Keratinocyte (primary cell): ENCODE data around the gene GATA2. TPM values are rescaled to one million over a fixed set of nuclear protein-coding genes. Genes with fewer than 3 reads are reported as not detected.

Experiments used
- DNase-seq: peaks from one replicate; pipeline ENCODE4 v3.0.0-alpha.2; 2011; ENCODE audit warnings: low read depth, missing footprints, low spot score
- FAIRE-seq: peaks from 2 replicates; lab custom pipeline; 2011; peaks lifted over from hg19 to GRCh38; lab: Jason Lieb, UNC
- H2AFZ ChIP-seq: 2 replicates; pipeline ENCODE4 v1.6.0; 2012; ENCODE audit warnings: low read length, control low read depth, inconsistent platforms; ENCODE audit not compliant: control insufficient read depth
- H3K27ac ChIP-seq: 2 replicates; pipeline ENCODE4 v1.5.1; 2011; ENCODE audit warnings: low read length; ENCODE audit not compliant: control insufficient read depth, insufficient read depth
- H3K27me3 ChIP-seq: 3 replicates; pipeline ENCODE4 v1.6.0; 2011; ENCODE audit warnings: low read length; ENCODE audit not compliant: control insufficient read depth, insufficient read depth; ENCODE audit errors: extremely low read depth
- H3K36me3 ChIP-seq, 2 experiments: 2 replicates in 1 of 2; 3 replicates in 1 of 2; pipeline ENCODE4 v1.5.1; 2011; ENCODE audit warnings: low read length in 2 of 2, mild to moderate bottlenecking in 1 of 2; ENCODE audit not compliant: control insufficient read depth in 2 of 2, insufficient read depth in 2 of 2; ENCODE audit errors: extremely low read depth in 1 of 2
- H3K4me1 ChIP-seq: 3 replicates; pipeline ENCODE4 v1.5.1; 2011; ENCODE audit warnings: low read length; ENCODE audit not compliant: control insufficient read depth, insufficient read depth; ENCODE audit errors: extremely low read depth
- H3K4me2 ChIP-seq: 3 replicates; pipeline ENCODE4 v1.6.0; 2011; ENCODE audit warnings: low read depth, low read length; ENCODE audit not compliant: control insufficient read depth, insufficient read depth; ENCODE audit errors: extremely low read depth
- H3K4me3 ChIP-seq, 3 experiments: fragments of 200-600 bp in 1 of 3; sonication (generic) in 1 of 3; 2 replicates in 2 of 3; 3 replicates in 1 of 3; pipeline ENCODE4 v1.5.1; 2011 to 2016; ENCODE audit warnings: low read length in 3 of 3, mild to moderate bottlenecking in 3 of 3, control low read depth in 2 of 3, inconsistent platforms in 1 of 3, low read depth in 1 of 3, mixed read lengths in 1 of 3, mixed run types in 1 of 3, moderate library complexity in 1 of 3; ENCODE audit not compliant: control insufficient read depth in 2 of 3, insufficient read depth in 2 of 3; ENCODE audit errors: extremely low read depth in 1 of 3
- H3K79me2 ChIP-seq: 2 replicates; pipeline ENCODE4 v1.6.0; 2012; ENCODE audit warnings: low read length; ENCODE audit not compliant: control insufficient read depth, insufficient read depth
- H3K9ac ChIP-seq: 3 replicates; pipeline ENCODE4 v1.6.0; 2011; ENCODE audit warnings: low read length; ENCODE audit not compliant: control insufficient read depth, insufficient read depth; ENCODE audit errors: extremely low read depth
- H3K9me1 ChIP-seq: 3 replicates; pipeline ENCODE4 v1.6.0; 2011; ENCODE audit warnings: low read length; ENCODE audit not compliant: control insufficient read depth, insufficient read depth; ENCODE audit errors: extremely low read depth
- H3K9me3 ChIP-seq: 2 replicates; pipeline ENCODE4 v1.5.1; 2012; ENCODE audit warnings: low read depth, low read length; ENCODE audit not compliant: control insufficient read depth
- H4K20me1 ChIP-seq: 3 replicates; pipeline ENCODE4 v1.6.0; 2011; ENCODE audit warnings: low read length; ENCODE audit not compliant: control insufficient read depth, insufficient read depth; ENCODE audit errors: extremely low read depth
- EZH2 ChIP-seq: IDR thresholded peaks from one replicate; pipeline ENCODE4 v1.6.1; 2012; ENCODE audit warnings: inconsistent platforms, mild to moderate bottlenecking, low read length, moderate library complexity
- dilution Hi-C: fragments of 300-500 bp; cut with MboI; formaldehyde crosslinking; loops from one replicate; pipeline ENCODE4 v1.7.0; 2020; ENCODE audit warnings: low sequenced_read_pairs; ENCODE audit not compliant: extremely low pct_ligation_motif_present
- polyA plus RNA-seq, 5 experiments: library from polyadenylated mRNA; depleted of rRNA in 3 of 5; stranded (reverse) in 3 of 5; stranded (forward) in 1 of 5; unstranded in 1 of 5; fragments of >200 nt; gene quantifications; 1 replicate in 1 of 5; 2 replicates in 3 of 5; 3 replicates in 1 of 5; pipeline versions ENCODE4 v1.2.1 to v1.2.3, GENCODE V29; 2011 to 2012; ENCODE audit warnings: missing spikeins in 2 of 5, low read depth in 1 of 5, low replicate concordance in 1 of 5
- TF ChIP-seq, protein P1 (sequence below), 3 experiments: IDR thresholded peaks in 1 of 3; conservative IDR thresholded peaks in 1 of 3; optimal IDR thresholded peaks in 1 of 3; 2 replicates in 2 of 3; 3 replicates in 1 of 3; pipeline versions ENCODE3 to v1.5.1; 2011; ENCODE audit warnings: low read length in 3 of 3, mild to moderate bottlenecking in 3 of 3, moderate library complexity in 2 of 3, control low read depth in 1 of 3, inconsistent platforms in 1 of 3; ENCODE audit not compliant: insufficient read depth in 2 of 3; ENCODE audit errors: extremely low read depth in 1 of 3

The GATA2 gene
- polyA plus RNA-seq, 1 donor (not counting 4 experiments of a cell fraction or from before 2014, with no cell fraction given), result not detected

DNA sequence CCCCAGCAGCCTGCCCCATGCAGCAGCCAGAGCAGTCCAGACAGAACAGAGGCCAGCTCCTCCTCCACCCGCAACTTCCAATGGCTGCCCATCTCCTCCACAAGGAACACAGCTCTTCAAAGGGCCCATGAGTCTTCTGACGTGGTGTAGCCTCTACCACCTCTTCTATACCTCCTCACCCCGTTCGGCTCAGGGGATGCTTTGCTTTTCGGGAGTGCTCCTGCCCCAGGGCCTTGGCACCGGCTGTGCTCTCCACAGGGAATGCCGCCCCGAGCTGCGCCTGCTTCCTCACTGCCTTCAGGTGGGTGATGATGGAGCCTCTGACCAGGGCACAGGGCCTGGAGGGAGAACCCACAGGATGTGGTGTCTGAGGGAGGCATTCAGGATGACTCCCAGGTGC lies 40.9 kb downstream of the GATA2 start:
- H4K20me1 ChIP-seq, result no peaks in the 10 kb centered on the region

DNA sequence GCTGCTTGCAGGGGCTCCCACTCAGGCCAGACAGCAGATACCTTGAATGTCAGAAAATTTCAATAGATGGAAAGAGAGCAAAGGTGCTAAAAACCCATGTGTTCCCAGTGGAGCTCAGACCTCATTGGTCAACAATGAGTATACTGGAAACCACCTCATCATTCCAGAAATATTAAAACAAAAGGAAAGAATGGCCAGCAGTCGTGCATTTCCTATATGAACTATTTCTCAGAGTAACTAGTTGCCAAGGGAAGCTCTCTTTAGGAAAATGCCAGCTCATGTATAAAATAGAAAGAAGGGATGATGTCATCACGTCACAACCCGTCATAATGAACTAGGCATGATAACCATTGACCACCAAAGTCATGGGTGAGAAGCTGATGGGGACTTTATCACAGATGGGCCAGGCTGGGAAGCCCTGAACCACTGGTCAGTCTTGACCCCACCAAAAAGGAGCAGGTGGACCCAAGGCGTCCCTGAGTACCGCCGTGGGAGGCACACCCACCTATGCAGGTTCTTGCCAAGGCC lies 43.8 kb downstream of the GATA2 start:
- H3K9me1 ChIP-seq, result no peaks in the 10 kb centered on the region
- H2AFZ ChIP-seq, result no peak overlapping the region
- H3K27me3 ChIP-seq, result peaks cover 17% of the 10 kb centered on the region
- no peaks in the 10 kb centered on the region for H3K79me2 ChIP-seq
- H3K4me2 ChIP-seq, result no peak overlapping the region
- TF ChIP-seq, protein P1, sequence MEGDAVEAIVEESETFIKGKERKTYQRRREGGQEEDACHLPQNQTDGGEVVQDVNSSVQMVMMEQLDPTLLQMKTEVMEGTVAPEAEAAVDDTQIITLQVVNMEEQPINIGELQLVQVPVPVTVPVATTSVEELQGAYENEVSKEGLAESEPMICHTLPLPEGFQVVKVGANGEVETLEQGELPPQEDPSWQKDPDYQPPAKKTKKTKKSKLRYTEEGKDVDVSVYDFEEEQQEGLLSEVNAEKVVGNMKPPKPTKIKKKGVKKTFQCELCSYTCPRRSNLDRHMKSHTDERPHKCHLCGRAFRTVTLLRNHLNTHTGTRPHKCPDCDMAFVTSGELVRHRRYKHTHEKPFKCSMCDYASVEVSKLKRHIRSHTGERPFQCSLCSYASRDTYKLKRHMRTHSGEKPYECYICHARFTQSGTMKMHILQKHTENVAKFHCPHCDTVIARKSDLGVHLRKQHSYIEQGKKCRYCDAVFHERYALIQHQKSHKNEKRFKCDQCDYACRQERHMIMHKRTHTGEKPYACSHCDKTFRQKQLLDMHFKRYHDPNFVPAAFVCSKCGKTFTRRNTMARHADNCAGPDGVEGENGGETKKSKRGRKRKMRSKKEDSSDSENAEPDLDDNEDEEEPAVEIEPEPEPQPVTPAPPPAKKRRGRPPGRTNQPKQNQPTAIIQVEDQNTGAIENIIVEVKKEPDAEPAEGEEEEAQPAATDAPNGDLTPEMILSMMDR (optimal IDR thresholded peaks at IDR 0.05 in 1 of 3, IDR thresholded peaks at IDR 0.05 in 1 of 3, conservative IDR thresholded peaks at IDR 0.05 in 1 of 3; ENCODE audit: extremely low read depth in 1 of 3, insufficient read depth in 2 of 3, low read length in 3 of 3), result no peak
- no peak for TF ChIP-seq EZH2
- no peaks in the 10 kb centered on the region for H4K20me1 ChIP-seq
- no peak for FAIRE-seq
- no peaks in the 10 kb centered on the region for H3K9me3 ChIP-seq
- no peak overlapping the region for H3K27ac ChIP-seq
- H3K4me1 ChIP-seq, result no peaks in the 10 kb centered on the region
- no peak overlapping the region for H3K4me3 ChIP-seq
- no peak overlapping the region for H3K9ac ChIP-seq
- dilution Hi-C loops, result no loop called here
- DNase-seq, result no peak
- no peaks in the 10 kb centered on the region for H3K36me3 ChIP-seq

More for the DNA sequence above, 40.9 kb downstream of the GATA2 start:
- Histone ChIP-seq H3K9me3 (no peaks in the 10 kb centered on the region), H3K9ac (no peak overlapping the region), H3K9me1 (no peaks in the 10 kb centered on the region), H3K4me1 (no peaks in the 10 kb centered on the region), H3K79me2 (no peaks in the 10 kb centered on the region), H3K4me2 (no peak overlapping the region), H3K27me3 (peaks cover 46% of the 10 kb centered on the region), H3K36me3 (no peaks in the 10 kb centered on the region), H2AFZ (no peak overlapping the region), H3K27ac (no peak overlapping the region), H3K4me3 (no peak overlapping the region)
- FAIRE-seq, result no peak
- TF ChIP-seq, protein P1 (optimal IDR thresholded peaks at IDR 0.05 in 1 of 3, IDR thresholded peaks at IDR 0.05 in 1 of 3, conservative IDR thresholded peaks at IDR 0.05 in 1 of 3; ENCODE audit: extremely low read depth in 1 of 3, insufficient read depth in 2 of 3, low read length in 3 of 3), result no peak
- no peak for TF ChIP-seq EZH2
- dilution Hi-C loops, result no loop called here
- no peak for DNase-seq
